NCI-H2081 (cell line): ENCODE data around the gene CSPG4.

ENCODE experiments used
- DNase-seq, 2 experiments: peaks; one replicate each; lab custom pipeline; 2025; lab: John Stamatoyannopoulos, UW

Gene CSPG4

GRCh38 chr15:75669191-75669878 is 43.3 kb downstream of the CSPG4 start:
- no peak for DNase-seq

- DNase-seq: no peak
Measured at GRCh38 chr15:75666823-75667501, 45.7 kb downstream of the CSPG4 start.

GRCh38 chr15:75663931-75664421 is 48.7 kb downstream of the CSPG4 start:
- DNase-seq: no peak

GRCh38 chr15:75662823-75663519 is 49.7 kb downstream of the CSPG4 start:
- no peak for DNase-seq

GRCh38 chr15:75661756-75662140 is 50.9 kb downstream of the CSPG4 start:
- no peak for DNase-seq

- DNase-seq: no peak
Measured at GRCh38 chr15:75661100-75661755, 51.4 kb downstream of the CSPG4 start.

GRCh38 chr15:75659928-75660645 is 52.6 kb downstream of the CSPG4 start:
- DNase-seq: no peak

- no peak for DNase-seq
Measured at GRCh38 chr15:75659141-75659771, 53.4 kb downstream of the CSPG4 start.

- DNase-seq: no peak
Measured at GRCh38 chr15:75656813-75657212, 55.8 kb downstream of the CSPG4 start.

- no peak for DNase-seq
Measured at GRCh38 chr15:75656331-75656730, 56.3 kb downstream of the CSPG4 start.

GRCh38 chr15:75655931-75656330 is 56.7 kb downstream of the CSPG4 start:
- DNase-seq: no peak

- DNase-seq: no peak
Measured at GRCh38 chr15:75654201-75654907, 58.3 kb downstream of the CSPG4 start.

GRCh38 chr15:75653347-75653913 is 59.2 kb downstream of the CSPG4 start:
- no peak for DNase-seq

- DNase-seq: no peak
Measured at GRCh38 chr15:75651810-75652543, 60.7 kb downstream of the CSPG4 start.

GRCh38 chr15:75650908-75651809 is 61.5 kb downstream of the CSPG4 start:
- no peak for DNase-seq

- DNase-seq: no peak
Measured at GRCh38 chr15:75649848-75650247, 62.8 kb downstream of the CSPG4 start.

- no peak for DNase-seq
Measured at GRCh38 chr15:75649045-75649761, 63.4 kb downstream of the CSPG4 start.
